PC-3 (cell line): ENCODE measurements around the gene SUMO3.

ENCODE experiments used
- CTCF ChIP-seq: fragments of 300-600 bp; sonication (generic); conservative IDR thresholded peaks from 2 replicates; pipeline ENCODE4 v1.5.1; 2017; ENCODE audit warnings: antibody characterized with exemption, low read depth, mild to moderate bottlenecking, low read length
- EZH2 ChIP-seq: fragments of 300-600 bp; sonication (generic); IDR thresholded peaks from one replicate; pipeline ENCODE4 v1.6.1; 2017; ENCODE audit warnings: antibody characterized with exemption, mild to moderate bottlenecking, low read length; ENCODE audit not compliant: unreplicated experiment

GRCh38 chr21:44771896-44772525 is 45.9 kb downstream of the SUMO3 start:
- TF ChIP-seq CTCF (no peak), EZH2 (no peak)
